T-helper 2 cell (primary cell): ENCODE data around the gene CD44.

Source experiments
- DNase-seq, 5 experiments: peaks; one replicate each; pipeline versions ENCODE4 v3.0.0 to v3.0.0-alpha.2; 2012 to 2022

The CD44 gene

GRCh38 chr11:35267504-35267903, 128.5 kb downstream of the CD44 start:
- no peak for DNase-seq

- no peak for DNase-seq
Measured at GRCh38 chr11:35270342-35270741, 131.4 kb downstream of the CD44 start.

GRCh38 chr11:35271031-35271430, 132.1 kb downstream of the CD44 start:
- DNase-seq = no peak

DNA sequence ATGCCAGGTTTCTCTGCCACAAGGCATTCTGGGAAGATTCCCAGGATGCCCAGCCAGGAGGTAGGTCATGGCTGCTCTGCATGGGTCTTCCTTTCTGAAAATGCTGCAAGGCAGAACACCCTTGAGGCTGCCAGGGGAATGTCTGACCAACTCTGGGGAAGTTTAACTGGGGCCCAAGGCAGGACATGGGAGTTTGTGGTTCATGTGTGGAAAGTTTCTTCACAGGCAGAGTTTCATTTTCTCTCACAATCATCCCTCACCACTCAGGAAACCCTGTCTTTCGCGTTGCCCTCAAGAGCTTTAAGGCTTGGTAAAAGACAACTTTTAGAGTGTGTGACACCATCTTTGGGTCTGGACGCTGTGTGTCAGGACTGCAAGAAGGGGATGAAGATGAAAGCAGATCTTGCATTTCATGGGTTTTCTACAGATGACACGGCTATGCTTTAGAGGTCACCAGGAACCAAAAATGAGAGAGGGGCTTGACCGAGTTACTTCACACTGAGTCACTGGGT, 133.5 kb downstream of the CD44 start:
- DNase-seq = peak in 3 of 5 experiments; percentile 25 to 79 (median 78)

GRCh38 chr11:35274909-35275785, 136.2 kb downstream of the CD44 start:
- no peak for DNase-seq

DNA sequence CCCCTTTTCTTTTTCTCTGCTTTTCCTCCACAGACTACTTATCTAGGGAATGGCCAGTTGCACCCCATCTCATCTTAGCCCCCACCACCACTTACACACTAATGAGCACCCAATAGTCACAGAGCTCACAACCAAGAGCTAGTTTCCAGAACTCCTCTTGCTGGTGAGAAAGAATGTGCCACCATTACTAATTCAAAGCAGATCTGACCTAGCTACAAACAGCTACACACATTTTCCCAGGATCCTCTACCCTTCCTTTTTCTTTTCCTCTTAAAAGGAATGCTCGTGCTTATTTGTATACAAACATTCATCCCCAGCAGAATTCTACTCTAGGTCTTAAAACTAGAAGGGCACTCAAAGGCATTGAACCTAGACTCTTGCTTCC, 136.8 kb downstream of the CD44 start:
- DNase-seq = no peak

GRCh38 chr11:35276396-35277145, 137.6 kb downstream of the CD44 start:
- DNase-seq = peak in 1 of 5 experiments; percentile 13

DNA sequence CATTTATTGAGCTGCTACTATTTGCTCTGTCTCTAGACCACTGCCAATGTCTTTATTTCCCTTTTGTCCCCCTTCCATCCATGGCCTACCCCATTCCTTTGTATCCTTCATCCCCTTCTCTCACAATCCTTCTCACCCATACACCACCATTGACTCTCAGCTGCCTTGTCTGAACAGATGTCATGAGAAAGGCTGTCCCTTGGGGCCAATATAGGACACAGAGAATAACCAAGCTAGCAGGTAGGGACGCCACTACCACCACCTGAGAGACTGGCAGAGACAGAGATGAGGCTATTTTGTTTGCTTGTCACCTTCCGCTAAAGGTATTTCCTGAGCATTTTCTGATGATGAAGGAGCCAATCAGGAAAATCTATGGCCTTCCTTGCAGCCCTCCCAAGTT, 138.9 kb downstream of the CD44 start:
- DNase-seq = no peak

GRCh38 chr11:35280727-35281126, 141.8 kb downstream of the CD44 start:
- no peak for DNase-seq

DNA sequence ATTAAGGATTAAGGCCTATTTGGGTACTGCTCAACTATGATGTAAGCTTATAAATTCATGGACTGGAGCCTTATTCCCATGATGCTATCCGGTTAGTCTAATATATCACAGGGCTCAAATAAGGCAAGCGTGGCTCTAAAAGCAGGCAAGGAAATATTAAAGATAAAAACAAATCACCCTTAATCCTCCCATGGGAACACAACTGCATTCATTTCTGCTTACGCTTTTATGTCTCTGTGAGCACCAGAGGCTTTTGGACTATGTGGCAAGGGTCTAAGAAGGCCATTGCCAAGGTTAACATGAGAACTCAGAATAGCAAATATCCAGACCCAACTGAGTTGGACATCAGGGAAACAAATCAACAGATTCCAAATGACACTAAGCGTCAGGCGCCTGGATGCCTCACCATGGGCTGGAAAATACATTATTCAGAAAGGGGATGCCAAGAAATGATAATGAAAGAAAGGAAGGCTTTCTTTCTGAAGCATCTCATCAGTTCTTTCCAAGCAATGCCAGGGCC, 142.3 kb downstream of the CD44 start:
- DNase-seq = no peak
